ENCODE measurements around the gene ZC3H11A.
A peak's percentile ranks its signal among the peaks of the same experiment; 100 is the strongest.
"Not testable (repeated sequence)": the region's sequence is repeated elsewhere in the genome, so short reads cannot be mapped to it uniquely, and the experiment has no call there.

Gene ZC3H11A

GRCh38 chr1:203795441-203796235, at the start of gene ZC3H11A, which contains the start of gene ZBED6:
Gene ZC3H11A, plus strand, starts transcription at chr1:203795623. Its CDS starts 21,448 bp downstream, at chr1:203817071.
Gene ZBED6, plus strand, starts transcription at chr1:203795623. Its CDS starts 1,900 bp downstream, at chr1:203797523.
- TF ChIP-seq CTCF (IDR thresholded peaks at IDR 0.05; ENCODE audit: low read length, missing control alignments): no peak
- H3K4me3 ChIP-seq (replicated peaks; ENCODE audit: low read depth, low read length): peak within 1 kb of the TSS; percentile 79
- DNase-seq (ENCODE audit: low read depth): peak; percentile 99

DNA sequence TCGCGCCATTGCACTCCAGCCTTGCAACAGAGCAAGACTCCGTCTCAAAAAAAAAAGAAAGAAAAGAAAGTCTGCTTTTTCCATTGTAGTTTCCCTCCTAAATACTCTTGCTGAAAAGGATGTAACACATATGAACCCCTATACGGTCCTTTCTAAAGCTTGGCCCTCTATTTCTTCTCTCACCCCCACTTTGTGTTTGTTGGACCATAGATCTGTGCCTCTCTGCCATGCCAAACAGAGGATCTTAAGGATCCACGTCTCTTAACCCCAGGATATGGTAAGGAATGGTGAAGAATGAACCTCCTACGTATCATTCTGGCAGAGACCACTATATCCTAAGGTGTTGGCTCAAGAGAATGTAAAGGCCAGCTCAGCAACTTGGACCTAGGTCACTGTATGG, 49.1 kb upstream of the ZC3H11A start:
- no peak for DNase-seq (ENCODE audit: low read depth)
- H3K4me3 ChIP-seq (replicated peaks; ENCODE audit: low read depth, low read length): no peak overlapping the region
- TF ChIP-seq CTCF (IDR thresholded peaks at IDR 0.05; ENCODE audit: low read length, missing control alignments): no peak

GRCh38 chr1:203751051-203751450, 44.4 kb upstream of the ZC3H11A start:
- TF ChIP-seq CTCF (IDR thresholded peaks at IDR 0.05; ENCODE audit: low read length, missing control alignments): no peak
- DNase-seq (ENCODE audit: low read depth): peak; percentile 66
- H3K4me3 ChIP-seq (replicated peaks; ENCODE audit: low read depth, low read length): no peak overlapping the region

DNA sequence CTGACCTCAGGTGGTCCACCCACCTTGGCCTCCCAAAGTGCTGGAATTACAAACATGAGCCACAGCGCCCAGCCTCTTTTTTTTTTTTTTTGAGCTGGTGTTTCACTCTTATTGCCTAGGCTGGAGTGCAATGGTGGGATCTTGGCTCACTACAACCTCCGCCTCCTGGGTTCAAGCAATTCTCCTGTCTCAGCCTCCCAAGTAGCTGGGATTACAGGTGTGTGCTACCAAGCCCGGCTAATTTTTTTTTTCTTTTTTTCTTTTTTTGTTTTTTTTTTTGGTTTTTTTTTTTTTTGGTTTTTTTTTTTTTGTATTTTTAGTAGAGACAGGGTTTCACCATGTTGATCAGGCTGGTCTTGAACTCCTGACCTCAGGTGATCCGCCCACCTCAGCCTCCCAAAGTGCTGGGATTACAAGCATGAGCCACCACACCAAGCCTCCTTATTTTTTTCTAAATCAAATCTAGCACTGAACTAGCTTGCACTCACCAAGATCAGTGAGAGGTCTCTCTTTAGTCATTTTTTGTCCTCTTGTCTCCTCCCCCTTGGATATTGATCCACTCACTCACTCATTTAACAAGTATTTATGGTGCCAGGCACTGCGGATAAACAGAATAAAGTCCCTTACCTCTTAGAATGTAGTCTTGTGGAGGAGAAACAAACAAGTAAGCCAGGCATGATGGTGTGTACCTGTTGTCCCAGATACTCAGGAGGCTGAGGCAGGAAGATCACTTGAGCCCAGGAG, 43.6 kb upstream of the ZC3H11A start:
- DNase-seq (ENCODE audit: low read depth); H3K4me3 ChIP-seq (replicated peaks; ENCODE audit: low read depth, low read length): not testable (repeated sequence)

GRCh38 chr1:203754455-203754864, 41.0 kb upstream of the ZC3H11A start:
- no peak for TF ChIP-seq CTCF (IDR thresholded peaks at IDR 0.05; ENCODE audit: low read length, missing control alignments)
- no peak overlapping the region for H3K4me3 ChIP-seq (replicated peaks; ENCODE audit: low read depth, low read length)
- no peak for DNase-seq (ENCODE audit: low read depth)

GRCh38 chr1:203756036-203756435, 39.4 kb upstream of the ZC3H11A start:
- no peak overlapping the region for H3K4me3 ChIP-seq (replicated peaks; ENCODE audit: low read depth, low read length)
- TF ChIP-seq CTCF (IDR thresholded peaks at IDR 0.05; ENCODE audit: low read length, missing control alignments): no peak
- DNase-seq (ENCODE audit: low read depth): no peak

DNA sequence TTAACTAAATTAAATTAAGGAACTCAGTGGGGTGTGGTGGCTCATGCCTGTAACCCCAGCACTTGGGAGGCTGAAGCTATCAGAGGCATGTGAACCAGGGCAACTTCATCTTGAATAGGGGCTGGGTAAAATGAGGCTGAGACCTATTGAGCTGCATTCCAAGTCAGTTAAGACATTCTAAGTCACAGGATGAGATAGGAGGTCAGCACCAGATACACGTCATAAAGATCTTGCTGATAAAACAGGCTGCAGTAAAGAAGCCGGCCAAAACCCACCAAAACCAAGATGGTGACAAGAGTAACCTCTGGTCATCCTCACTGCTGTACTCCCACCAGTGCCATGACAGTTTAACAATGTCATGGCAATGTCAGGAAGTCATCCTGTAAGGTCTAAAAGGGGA, 36.7 kb upstream of the ZC3H11A start:
- not testable (repeated sequence) for H3K4me3 ChIP-seq (replicated peaks; ENCODE audit: low read depth, low read length); DNase-seq (ENCODE audit: low read depth)

All from fibroblast of pulmonary artery (primary cell).